ENCODE data around the gene PFKFB4. TPM values are rescaled to one million over a fixed set of nuclear protein-coding genes. Genes with fewer than 3 reads are reported as not detected.

The PFKFB4 gene
- total and polyA plus RNA-seq, 2 of the 8 experiments (the other 6 are each of a cell fraction or from before 2014, with no cell fraction given), result 10.7 to 20.1 TPM

DNA sequence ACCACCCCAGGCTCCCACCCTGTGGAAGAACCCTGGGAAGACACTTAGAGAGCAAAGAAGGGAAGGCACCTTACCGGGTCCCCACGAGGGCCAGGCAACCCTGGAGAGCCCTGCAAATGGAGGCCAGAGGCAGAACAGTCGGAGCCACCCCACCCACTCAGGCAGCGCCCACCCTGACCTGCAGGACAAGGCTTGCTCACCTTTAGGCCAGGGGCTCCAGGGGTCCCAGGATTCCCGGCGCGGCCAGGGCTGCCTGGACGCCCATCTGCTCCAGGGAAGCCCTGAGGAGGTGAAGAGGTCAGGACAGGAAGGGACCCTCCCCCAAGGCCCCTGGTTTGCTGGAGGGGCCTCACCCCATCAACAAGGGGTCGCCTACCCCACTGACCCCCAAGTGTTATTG lies 28.2 kb upstream of the PFKFB4 start:
- 91% methylated on average over 7 of the region's 9 CpGs; no CpG with 5 or more reads in 1 of the 2 experiments for WGBS, 2 experiments (ENCODE audit: extremely low coverage in 1 of 2, insufficient coverage in 1 of 2, insufficient read length in 1 of 2, insufficient replicate concordance in 2 of 2, low coverage in 1 of 2, low lambda C conversion rate in 2 of 2, missing lambda C conversion rate in 1 of 2)
- Histone ChIP-seq H3K27me3 (replicated peaks in 1 of 4; ENCODE audit: control insufficient read depth in 3 of 4, extremely low read depth in 1 of 4, insufficient read depth in 3 of 4, low read length in 3 of 4) (no peaks in the 10 kb centered on the region), H3K4me3 (ENCODE audit: extremely low read depth in 1 of 4, insufficient read depth in 2 of 4, low read depth in 3 of 4, low read length in 4 of 4) (no peak overlapping the region), H4K8ac (ENCODE audit: extremely low read depth, insufficient read depth, low read length) (no peak overlapping the region), H2AFZ (ENCODE audit: low read length) (no peak overlapping the region), H3K23ac (ENCODE audit: insufficient read length) (no peak overlapping the region), H2BK12ac (ENCODE audit: low read depth, low read length) (no peak overlapping the region), H3K23me2 (ENCODE audit: low read depth, low read length) (no peaks in the 10 kb centered on the region), H3K4ac (replicated peaks; ENCODE audit: insufficient read length, low read depth, low read length) (no peak overlapping the region), H3K27ac (ENCODE audit: low read depth, low read length) (no peak overlapping the region), H2AK5ac (ENCODE audit: low read depth, low read length) (no peak overlapping the region), H3K79me1 (ENCODE audit: low read depth, low read length) (no peaks in the 10 kb centered on the region), H2BK5ac (ENCODE audit: low read depth, low read length) (no peak overlapping the region), H3K14ac (ENCODE audit: insufficient read length) (no peak overlapping the region), H3K18ac (ENCODE audit: extremely low read depth, low read length) (no peak overlapping the region), H4K91ac (replicated peaks; ENCODE audit: insufficient read length, low read length) (no peak overlapping the region), H3K9me3 (ENCODE audit: insufficient read depth in 2 of 2, low read depth in 1 of 2, low read length in 1 of 2) (no peaks in the 10 kb centered on the region), H2BK20ac (ENCODE audit: low read length) (no peak overlapping the region), H4K5ac (ENCODE audit: insufficient read length, low read depth, low read length) (no peak overlapping the region), H3K56ac (replicated peaks; ENCODE audit: insufficient read length, low read depth, low read length) (no peak overlapping the region), H3K79me2 (ENCODE audit: control insufficient read depth in 1 of 2, insufficient read depth in 2 of 2, low read length in 2 of 2) (no peaks in the 10 kb centered on the region), H3K4me1 (replicated peaks in 1 of 4; ENCODE audit: control insufficient read depth in 3 of 4, insufficient read depth in 4 of 4, low read length in 3 of 4) (peaks cover 0 to 6% (median 0%) of the 10 kb centered on the region in 4 experiments; a peak in 1 of 7 replicates), H4K20me1 (replicated peaks in 1 of 2; ENCODE audit: control insufficient read depth in 1 of 2, insufficient read depth in 2 of 2, low read length in 2 of 2) (no peaks in the 10 kb centered on the region), H3K9ac (replicated peaks in 1 of 4; ENCODE audit: extremely low read depth in 1 of 4, low read depth in 3 of 4, low read length in 3 of 4) (no peak overlapping the region), H2BK15ac (ENCODE audit: low read length) (no peak overlapping the region), H2BK120ac (replicated peaks; ENCODE audit: low read depth, low read length) (no peak overlapping the region), H3K4me2 (ENCODE audit: insufficient read depth in 1 of 2, low read depth in 2 of 2, low read length in 2 of 2) (no peak overlapping the region), H3K36me3 (ENCODE audit: control insufficient read depth in 2 of 4, insufficient read depth in 4 of 4, low read length in 3 of 4) (0 out of 8 replicates have a peak, but pooled peaks cover 0 to 2% (median 0%) of the 10 kb centered on the region in 4 experiments)
- CTCF ChIA-PET (ENCODE audit: partially characterized antibody), result no interaction called here
- no peak for DNase-seq (ENCODE audit: low read depth in 1 of 2, low spot score in 2 of 2)
- POLR2A ChIA-PET (ENCODE audit: partially characterized antibody), result interaction anchor here (1.5 kb wide), 1 partner anchor 10 kb away, joined by 3 read pairs; no protein-coding TSS in a partner anchor
- FAIRE-seq, result no peak
- no peak for TF ChIP-seq GABPA (IDR thresholded peaks at IDR 0.05; ENCODE audit: borderline replicate concordance, insufficient read depth, low read length)
- TF ChIP-seq SP4 (IDR thresholded peaks at IDR 0.05; ENCODE audit: low read length), result no peak
- no peak for TF ChIP-seq CBX8 (IDR thresholded peaks at IDR 0.05; ENCODE audit: borderline replicate concordance, low read depth, low read length)
- TF ChIP-seq, protein P1, sequence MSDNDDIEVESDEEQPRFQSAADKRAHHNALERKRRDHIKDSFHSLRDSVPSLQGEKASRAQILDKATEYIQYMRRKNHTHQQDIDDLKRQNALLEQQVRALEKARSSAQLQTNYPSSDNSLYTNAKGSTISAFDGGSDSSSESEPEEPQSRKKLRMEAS (IDR thresholded peaks at IDR 0.05), result no peak
- no peak for TF ChIP-seq BRCA1 (IDR thresholded peaks at IDR 0.05; ENCODE audit: low read depth, low read length)
- TF ChIP-seq PHF8 (conservative IDR thresholded peaks at IDR 0.05; ENCODE audit: low read depth, low read length), result no peak
- TF ChIP-seq JUN (IDR thresholded peaks at IDR 0.05; ENCODE audit: low read depth, low read length), result no peak
- TF ChIP-seq TAF7 (optimal IDR thresholded peaks at IDR 0.05; ENCODE audit: borderline replicate concordance, low read depth, low read length), result no peak
- TF ChIP-seq RNF2 (IDR thresholded peaks at IDR 0.05; ENCODE audit: borderline replicate concordance, low read depth, low read length, missing control alignments, poor library complexity, severe bottlenecking), result no peak
- TF ChIP-seq CREB1 (IDR thresholded peaks at IDR 0.05), result no peak
- TF ChIP-seq RXRA (IDR thresholded peaks at IDR 0.05; ENCODE audit: insufficient read depth, low read depth, low read length), result no peak
- TF ChIP-seq SRF (IDR thresholded peaks at IDR 0.05; ENCODE audit: low read depth, low read length), result no peak

Data from H1 (cell line).